ENCODE measurements around the gene LHFPL4. TPM values are rescaled to one million over a fixed set of nuclear protein-coding genes. Genes with fewer than 3 reads are reported as not detected.
A peak's percentile ranks its signal among the peaks of the same experiment; 100 is the strongest.
"Not testable (repeated sequence)": the region's sequence is repeated elsewhere in the genome, so short reads cannot be mapped to it uniquely, and the experiment has no call there.

The LHFPL4 gene
- total RNA-seq, 1 experiment from 2014 or later = not detected

DNA sequence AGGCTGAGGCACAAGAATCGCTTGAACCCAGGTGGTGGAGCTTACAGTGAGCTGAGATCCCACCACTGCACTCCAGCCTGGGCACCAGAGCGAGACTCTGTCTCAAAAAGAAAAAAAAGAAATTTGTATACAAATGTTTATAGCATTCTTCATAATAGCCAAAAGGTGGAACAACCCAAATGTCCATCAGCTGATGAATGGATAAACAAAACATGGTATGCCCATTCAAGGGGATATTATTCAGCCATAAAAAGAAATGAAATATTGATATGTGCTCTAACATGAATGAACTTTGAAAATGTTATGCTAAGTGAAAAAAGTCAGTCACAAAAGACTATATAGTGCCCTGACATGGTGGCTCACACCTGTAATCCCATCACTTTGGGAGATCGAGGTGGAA lies 11.4 kb downstream of the LHFPL4 start:
- no peak for DNase-seq (ENCODE audit: low spot score)

DNA sequence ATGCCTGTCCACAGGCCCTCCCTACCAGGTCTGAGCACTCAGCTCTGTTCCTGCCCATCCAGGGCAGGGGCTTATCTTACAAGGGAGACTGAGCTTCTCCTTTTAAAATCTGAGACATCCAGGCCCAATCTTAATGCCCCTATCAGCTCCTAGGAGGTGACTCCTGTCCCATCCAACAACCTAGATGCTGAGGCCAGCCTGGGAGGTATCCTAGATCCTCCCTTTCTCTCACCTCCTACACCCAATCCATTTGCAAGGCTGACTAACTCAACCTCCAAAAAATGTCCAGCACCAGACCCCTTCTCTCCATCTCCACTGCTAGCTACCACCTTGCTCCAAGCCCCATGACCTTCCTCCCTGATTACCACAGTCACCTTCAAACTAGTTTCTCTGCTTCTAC lies 17.4 kb downstream of the LHFPL4 start:
- no peak for DNase-seq (ENCODE audit: low spot score)

DNA sequence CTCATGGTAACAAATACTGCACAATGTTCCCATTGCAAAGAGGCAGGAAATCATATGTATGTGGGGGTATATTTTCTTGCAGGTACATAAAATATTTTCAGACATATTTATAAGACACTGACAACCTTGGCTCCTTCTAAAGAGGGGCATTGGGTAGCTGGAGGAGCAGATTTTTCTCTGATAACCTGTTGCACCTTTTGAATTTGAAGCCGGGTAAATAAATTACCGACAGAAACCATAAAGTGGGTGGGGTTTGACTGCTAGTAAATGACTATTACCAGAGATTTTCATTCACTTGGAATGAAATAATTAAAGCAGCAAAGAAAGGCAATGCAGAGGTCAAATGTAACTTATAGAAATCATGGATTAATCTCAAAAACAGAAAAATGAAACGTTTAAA lies 19.2 kb downstream of the LHFPL4 start:
- no peak for DNase-seq (ENCODE audit: low spot score)

DNA sequence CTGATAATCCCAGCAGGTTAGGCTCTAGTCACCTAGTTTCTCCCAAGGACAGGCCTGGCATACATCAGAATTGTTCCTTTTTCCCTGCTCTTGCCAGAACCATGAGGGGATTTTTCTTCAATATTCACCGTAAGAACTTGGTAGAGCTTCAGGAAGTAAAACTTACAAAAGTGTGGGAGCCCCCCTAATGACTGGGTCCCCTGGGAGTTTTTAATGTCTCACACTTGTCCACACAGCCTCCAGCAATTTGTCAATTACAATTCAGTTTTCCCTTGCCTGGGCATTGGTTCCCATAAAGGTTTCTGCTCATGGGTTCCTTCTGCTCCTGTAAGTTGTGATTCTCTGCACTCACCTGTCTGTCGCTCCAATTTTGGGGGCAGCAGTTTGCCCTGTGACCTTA lies 28.5 kb downstream of the LHFPL4 start:
- DNase-seq (ENCODE audit: low spot score) = no peak

DNA sequence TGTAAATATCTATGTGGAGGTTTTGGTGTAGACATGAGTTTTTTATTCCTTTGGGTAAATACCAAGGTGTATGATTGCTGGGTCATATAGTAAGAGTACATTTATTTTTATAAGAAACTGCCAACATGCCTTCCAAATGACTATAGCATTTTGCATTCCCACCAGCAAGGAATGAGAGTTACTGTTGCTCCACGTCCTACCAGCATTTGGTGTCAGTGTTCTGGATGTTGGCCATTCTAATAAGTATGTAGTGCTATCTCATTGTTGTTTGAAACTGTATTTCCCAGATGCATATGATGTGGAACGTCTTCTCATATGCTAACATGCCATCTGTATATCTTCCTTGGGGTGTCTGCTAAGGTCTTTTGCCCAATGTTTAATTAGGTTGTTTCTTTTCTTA lies 38.7 kb downstream of the LHFPL4 start:
- DNase-seq (ENCODE audit: low spot score) = no peak

DNA sequence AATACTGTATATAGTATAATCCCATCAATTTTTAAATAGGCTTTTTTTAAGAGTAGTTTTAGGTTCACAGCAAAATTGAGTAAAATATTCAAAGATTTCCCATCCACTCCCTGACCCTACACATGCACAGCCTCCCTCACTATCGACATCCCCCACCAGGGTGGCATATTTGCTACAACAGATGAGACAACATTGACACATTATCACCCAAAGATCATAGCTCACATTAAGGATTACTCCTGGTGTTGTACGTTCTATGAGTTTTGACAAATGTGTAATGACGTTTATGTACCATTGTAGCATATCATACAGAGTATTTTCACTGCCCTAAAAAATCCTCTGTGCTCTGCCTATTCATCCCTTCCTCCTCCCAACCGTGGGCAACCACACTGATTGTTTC lies 39.3 kb downstream of the LHFPL4 start:
- no peak for DNase-seq (ENCODE audit: low spot score)

DNA sequence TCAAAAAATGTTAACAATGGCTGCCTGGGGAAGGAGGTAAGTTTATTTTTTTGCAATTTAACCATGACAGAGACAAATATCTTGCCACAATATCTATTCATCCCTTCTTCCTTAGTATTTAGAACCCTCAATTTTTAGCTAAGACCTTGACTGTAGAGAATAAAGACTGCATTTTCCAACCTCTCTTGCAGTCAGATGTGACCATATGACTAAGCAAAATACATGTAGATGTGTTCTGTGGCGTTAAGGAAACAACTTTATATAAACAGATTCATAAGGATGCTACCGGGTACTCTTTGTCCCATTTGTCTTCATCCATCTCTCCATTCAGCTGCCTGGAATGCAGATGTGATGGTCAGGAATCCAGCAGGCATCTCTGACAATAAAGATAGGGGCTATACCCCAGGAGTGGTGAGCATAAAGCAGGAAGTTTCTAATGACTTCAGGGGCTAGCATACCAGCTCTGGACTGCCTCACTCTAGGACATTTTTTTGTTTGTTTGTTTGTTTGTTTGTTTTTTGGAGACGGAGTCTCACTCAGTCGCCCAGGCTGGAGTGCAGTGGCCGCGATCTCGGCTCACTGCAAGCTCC lies 41.1 kb downstream of the LHFPL4 start:
- DNase-seq (ENCODE audit: low spot score) = no peak

DNA sequence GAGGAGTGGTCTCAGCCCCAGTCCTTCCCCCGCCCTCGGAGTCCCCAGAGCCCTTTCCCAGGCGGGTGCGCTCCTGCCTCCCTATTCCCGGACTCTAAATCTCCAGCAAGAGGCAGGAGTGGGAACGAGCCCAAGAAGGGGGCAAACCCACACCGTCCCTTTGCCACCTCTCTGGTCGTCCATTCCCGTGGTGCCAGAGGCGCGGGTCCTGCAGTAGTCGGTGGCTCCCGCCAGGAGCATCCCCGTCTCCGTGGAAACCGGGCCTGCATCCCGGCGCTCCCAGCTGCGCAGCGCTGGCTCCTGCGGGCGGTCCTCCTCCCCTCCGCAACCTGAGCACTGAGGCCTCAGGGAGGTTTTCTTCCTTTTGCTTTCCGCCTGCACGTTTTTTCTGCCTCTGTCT lies 44.8 kb downstream of the LHFPL4 start:
- no peak for DNase-seq (ENCODE audit: low spot score)

DNA sequence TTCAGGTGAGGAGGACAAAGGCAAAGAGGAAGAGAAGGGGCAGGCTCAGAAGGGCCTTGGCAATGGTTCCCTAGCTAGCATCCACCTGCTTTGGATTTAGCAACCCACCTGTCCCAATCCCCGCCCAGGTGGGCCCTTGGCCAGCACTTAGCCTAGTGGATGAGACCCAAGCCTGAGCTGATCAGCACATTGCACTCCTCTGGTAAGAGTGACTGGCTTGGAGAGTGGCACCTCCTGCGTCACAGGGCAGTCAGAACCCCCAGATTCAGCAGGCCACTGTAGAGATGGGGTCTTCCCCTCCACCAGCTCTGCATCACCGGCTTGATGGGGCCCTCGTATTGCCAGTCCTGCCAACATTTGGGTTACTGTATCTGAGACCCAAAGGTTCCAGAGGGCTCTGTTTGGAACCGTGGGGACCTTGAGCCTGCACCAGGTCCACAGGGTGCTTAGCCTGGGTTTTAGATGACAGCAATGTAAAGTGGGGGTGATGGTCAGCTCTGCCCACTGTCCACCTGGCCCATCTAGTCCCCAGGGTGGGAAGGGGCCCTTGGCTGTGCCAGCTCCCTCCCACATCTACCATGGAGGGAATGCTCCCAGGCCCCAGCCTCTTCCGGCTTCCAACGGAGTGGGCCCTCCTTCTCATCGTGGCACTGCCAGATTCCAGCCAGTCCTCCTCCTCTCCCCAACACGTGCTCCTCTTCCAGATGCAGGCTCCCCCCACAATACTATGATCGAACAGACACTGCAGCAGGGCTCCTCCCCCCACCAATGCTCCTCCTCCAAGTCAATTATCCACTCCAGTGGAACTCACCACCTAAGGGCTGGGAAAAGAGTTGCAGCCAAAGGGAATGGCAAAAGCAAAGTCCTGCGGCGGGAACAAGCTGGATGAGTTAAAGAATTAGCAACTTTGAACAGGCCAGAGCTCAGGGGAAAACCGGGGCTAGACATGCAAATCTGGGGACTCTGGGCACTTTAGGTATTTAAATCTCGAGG lies 45.7 kb downstream of the LHFPL4 start:
- DNase-seq (ENCODE audit: low spot score) = no peak

DNA sequence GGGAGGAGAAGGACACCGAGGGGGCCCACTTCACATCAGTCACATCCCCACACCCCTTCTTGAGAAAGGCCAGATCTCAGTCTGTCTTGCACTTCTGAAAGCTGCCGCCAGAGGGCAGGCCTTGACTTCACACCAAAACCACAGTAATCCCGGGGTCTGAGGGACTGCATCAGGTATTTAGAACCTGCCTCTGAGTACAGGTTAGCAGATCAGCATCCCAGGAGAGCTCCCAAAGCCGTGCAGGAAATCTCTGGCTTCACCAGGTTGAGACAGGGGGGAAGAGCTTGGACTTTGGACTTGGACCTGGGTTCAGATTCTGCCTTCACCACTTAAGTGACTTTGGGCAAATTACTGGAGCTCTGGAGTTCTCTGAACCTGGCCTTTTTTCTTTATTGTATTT lies 50.3 kb downstream of the LHFPL4 start:
- DNase-seq (ENCODE audit: low spot score) = peak; percentile 81

DNA sequence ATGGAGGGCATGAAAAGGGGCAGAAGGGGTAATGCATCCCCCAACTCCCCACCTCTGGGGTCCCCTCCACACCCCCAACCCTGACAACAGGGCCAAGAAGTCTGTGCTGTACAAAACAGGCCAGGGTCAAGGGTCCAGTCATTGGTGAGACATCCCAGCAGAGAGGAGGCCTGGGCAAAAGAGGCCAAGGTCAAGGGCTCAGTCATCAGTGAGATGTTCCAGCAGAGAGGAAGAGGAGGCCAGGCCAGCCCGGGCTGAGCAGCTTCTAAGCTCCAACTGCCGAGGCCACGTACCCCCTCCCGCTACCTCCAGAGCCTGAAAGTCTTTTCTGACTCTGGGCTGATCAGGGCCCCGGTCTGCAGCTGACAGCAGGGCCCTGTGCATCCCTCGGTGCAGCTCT lies 52.4 kb downstream of the LHFPL4 start:
- no peak for DNase-seq (ENCODE audit: low spot score)

DNA sequence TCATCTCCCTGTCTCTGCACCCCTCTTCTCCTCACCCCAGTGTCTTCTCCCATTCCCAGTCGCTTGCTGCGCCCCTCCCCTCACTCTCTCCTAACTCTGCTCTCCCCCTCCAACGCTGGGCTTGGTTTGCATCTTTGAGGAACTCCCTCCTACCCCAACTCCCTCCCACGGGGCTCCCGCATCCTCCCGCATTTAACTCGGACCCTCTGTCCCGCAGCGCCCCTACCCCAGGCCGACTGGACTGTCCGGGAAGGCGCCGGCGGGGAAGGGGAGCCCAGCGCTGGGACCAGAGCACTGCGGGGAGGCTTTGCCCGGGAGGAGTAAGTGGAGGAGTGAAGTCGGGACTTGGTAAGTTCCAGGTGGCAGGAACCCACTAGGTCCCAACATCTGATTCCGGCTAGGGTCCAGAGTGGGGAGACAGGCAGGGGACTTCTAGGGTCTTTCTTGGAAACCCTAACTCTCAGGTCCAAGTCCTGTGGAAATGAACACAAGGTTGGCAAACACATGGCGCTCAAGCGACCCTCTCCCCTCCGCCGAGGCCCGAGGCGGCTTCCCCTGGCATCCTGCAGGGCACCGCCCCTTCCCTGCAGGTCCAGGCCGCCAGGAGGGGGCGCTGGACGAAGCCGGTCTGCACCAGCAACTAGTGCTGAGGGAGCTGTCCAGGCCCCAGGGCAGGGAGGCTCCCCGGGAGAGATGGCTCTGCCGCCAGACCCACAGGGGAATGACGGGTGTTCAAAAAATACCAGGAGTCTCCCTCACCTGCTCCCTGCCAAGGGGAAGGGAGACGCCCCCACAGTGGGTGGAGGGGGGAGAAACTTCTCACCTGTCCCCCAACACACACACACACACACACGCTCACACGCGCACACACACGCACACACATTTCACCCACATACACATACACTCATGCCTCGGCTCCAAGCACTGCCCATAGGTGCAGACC lies 53.2 kb downstream of the LHFPL4 start:
- peak; percentile 42 for DNase-seq (ENCODE audit: low spot score)

DNA sequence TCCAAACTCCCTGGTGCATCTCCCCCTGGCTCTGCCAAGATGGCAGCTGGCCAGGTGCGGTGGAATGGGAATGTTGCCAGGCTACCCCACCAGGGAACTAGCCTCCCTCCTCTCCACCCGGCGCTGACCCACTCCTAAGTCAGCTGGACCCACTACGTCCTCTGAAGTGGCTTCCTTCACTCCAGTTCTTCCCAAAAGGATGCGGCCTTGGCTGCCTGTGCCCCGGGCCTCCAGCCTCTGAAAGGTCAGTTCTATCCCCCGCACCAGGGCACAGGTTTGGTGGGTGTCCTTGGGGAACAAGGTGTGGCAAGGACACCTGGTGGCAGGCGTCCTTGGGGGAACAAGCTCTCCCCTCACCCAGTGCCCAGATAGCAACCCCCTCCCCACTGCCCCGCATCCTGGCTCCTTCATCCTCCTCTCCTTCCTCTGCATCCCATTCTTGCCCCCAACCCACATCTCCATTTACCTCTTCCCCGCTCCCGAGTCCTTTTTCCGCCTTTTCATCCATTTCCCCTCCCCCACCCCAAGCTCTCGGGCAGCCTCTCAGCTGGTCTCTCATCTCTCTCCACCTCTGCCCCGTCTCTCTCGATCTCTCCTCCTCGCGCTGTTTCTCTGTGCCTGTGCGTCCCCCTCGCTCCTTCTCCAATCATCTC lies 54.0 kb downstream of the LHFPL4 start:
- DNase-seq (ENCODE audit: low spot score) = no peak

DNA sequence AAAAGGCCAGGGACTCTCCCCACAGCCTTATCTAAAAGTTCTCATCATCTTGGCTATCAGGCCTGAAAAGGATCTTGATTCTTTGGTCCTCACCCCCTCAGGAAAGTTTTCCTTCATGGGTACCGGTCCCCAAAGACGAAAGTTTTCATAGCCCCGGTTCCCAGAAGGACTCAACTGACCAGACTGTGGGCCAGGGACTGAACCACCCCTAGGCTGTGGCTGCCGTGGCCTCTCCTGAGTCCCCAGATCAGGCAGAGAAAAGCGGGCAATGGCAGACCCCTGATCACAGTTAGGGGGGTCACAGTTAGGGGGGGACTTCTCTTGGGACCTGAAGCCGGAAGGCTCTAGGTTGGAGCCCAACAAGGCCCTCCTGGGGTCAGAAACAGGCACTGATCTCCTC lies 54.8 kb downstream of the LHFPL4 start:
- no peak for DNase-seq (ENCODE audit: low spot score)

DNA sequence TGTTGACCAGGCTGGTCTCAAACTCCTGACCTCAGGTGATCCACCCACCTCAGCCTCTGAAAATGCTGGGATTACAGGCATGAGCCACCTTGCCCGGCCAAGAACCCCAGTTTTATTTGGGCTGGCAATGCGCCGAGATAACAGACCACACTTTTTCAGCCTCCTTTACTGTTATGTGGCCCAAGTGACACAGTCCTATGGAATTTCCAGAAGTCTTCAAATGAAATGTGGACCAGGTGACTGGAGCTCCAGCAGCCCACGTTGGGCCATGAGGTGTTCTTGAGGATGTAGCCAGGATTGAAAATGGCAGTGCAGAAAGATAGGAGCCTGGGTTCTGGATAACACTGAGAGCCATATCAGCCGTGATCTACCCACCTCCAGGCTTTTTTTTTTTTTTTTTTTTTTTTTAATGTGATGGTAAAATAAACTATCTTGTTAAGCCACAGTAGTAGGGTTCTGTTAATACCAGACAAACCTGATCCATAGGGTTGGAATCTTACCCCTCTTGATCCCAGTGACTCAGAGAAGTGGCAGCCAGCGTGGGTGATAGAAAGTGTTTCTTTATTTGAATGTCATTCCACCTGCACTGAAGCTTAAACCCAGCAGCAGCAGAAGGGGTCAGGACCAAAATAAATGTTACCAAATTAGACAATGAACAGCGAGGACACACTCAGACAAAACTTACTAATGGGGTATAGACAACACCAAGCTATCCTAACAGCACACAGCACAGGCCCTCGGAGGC lies 55.6 kb downstream of the LHFPL4 start:
- peak; percentile 19 for DNase-seq (ENCODE audit: low spot score)

DNA sequence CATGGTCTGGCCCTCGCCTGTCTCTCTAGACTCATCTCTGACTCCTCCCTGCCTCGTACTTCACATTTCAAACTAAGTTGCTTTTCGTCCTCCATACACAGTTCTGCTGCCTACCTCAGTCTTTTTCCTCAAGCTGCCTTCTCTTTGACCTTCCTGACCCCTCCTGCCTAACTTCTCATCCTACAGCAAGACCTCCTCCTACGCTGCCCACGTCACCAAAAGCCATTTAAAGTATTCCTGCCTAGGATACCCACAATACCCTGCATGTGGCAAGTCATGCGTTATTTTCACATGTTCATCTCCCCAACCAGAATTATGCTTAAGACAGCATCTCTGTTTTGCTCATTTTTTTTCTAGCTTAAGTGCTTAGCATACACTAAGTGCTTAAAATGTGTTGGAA lies 56.7 kb downstream of the LHFPL4 start:
- no peak for DNase-seq (ENCODE audit: low spot score)

DNA sequence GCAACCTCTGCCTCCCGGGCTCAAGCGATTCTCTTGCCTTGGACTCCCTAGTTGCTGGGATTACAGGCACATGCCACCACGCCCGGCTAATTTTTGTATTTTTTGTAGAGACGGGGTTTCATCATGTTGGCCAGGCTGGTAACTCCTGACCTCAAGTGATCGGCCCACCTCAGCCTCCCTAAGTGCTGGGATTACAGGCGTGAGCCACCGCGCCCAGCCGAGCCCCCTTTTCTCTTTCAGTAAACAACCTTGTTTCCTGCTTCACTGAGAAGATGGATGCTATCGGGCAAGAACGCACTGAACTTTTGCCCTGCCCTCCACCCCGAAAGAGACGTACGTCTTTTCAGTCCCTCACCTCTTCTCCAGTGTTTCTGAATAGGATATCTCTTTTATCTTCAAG lies 59.6 kb downstream of the LHFPL4 start:
- not testable (repeated sequence) for DNase-seq (ENCODE audit: low spot score)

DNA sequence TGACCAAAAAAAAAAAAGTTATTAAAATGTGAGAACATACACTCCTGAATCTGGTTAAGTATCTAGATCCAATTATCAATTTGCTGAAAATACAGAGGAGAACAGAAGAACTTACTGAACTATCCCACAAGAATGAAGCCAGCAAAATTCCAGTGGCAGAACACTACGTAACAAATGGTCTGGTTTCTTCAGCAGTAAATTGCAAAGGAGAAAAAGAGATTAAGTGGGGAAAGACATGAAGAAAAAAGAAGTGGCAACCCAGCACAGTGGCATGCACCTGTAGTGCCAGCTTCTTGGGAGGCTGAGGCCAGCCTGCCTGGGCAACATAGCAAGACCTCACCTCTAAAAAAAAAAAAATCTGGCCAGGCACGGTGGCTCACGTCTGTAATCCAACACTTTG lies 62.1 kb downstream of the LHFPL4 start:
- DNase-seq (ENCODE audit: low spot score) = no peak

DNA sequence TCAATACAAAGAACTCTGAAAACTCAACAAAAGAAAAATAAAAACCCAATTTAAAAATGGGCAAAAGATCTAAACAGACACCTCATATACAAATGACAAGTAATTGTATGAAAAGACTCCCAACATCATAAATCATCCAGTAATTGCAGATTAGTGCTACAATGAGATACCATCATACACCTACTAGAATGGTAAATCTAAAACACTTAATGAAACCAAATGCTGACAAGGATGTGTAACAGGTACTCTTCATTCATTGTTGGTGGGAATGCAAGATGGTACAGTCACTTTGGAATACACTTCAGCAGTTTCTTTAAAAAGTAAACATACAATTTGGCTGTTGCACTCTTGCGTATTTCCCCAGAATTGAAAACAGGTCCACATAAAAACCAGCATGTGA lies 68.4 kb downstream of the LHFPL4 start:
- DNase-seq (ENCODE audit: low spot score) = no peak

DNA sequence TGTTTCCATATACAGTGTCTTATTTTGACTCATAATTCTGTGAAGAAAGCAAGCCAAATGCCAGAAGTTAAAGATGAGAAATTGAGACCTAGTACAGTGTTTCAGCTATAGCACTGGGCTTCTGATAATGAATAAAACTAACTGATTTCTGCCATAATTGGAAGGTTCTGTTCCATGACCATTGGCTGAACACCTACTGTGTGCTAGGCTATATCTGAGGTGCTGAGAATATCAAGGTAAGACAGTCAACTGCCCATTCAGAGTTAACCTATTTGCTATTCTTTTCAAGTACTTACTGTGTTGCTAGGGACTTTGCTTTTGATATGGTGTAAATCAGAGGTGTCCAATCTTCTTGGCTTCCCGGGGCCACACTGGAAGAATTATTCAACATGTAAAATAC lies 73.4 kb downstream of the LHFPL4 start:
- DNase-seq (ENCODE audit: low spot score) = no peak

DNA sequence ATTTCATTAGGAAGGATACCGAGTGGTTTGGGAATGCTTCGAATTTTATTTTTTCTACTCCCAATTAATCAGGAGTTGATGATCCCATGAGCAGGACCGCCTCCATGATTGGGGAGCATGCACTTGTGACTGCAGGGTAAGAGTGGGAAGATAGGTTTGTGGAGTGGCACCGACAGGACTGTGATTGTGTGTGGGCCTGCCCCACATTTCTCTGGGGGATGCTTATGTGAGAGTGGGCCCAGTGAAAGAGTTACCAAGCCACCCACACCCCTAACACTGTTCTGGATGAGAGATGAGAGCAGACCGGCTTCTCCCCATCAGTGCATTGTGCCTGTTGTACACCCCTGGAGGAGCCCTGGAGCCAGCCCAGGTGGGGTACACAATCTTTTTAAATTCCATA lies 76.7 kb downstream of the LHFPL4 start:
- no peak for DNase-seq (ENCODE audit: low spot score)
